Activated CD4-positive, alpha-beta T cell treated with anti-CD3 and anti-CD28 coated beads, Interleukin-2, amount 10 ng/mL, durations not matched to agents 7 days and 5 days (primary cell): ENCODE results near the gene PLPP6. TPM values are rescaled to one million over a fixed set of nuclear protein-coding genes. Genes with fewer than 3 reads are reported as not detected.

ENCODE experiments used
- CTCF ChIA-PET: fragments of 350-600 bp; sonication (Branson Sonifier 250); formaldehyde crosslinking; loops from one replicate; lab custom pipeline; 2021; ENCODE audit warnings: antibody characterized with exemption; lab: Charles Lee
- POLR2A ChIA-PET: fragments of 350-600 bp; sonication (Branson Sonifier 250); formaldehyde crosslinking; loops from one replicate; lab custom pipeline; 2021; ENCODE audit warnings: antibody characterized with exemption; lab: Charles Lee
- DNase-seq: peaks from one replicate; pipeline ENCODE4 v3.0.0-alpha.2; 2020
- H3K27ac Mint-ChIP-seq: one replicate; pipeline ENCODE4 v1.8.0; 2021; ENCODE audit warnings: mild to moderate bottlenecking, moderate library complexity, mixed read lengths
- H3K27me3 Mint-ChIP-seq: one replicate; pipeline ENCODE4 v1.8.0; 2021; ENCODE audit warnings: mixed read lengths
- H3K36me3 Mint-ChIP-seq: one replicate; pipeline ENCODE4 v1.8.0; 2021; ENCODE audit warnings: low read depth, mixed read lengths
- H3K4me1 Mint-ChIP-seq: one replicate; pipeline ENCODE4 v1.8.0; 2021; ENCODE audit warnings: mixed read lengths
- H3K4me3 Mint-ChIP-seq: one replicate; pipeline ENCODE4 v1.8.0; 2021; ENCODE audit warnings: mild to moderate bottlenecking, moderate library complexity, mixed read lengths
- H3K9me3 Mint-ChIP-seq: one replicate; pipeline ENCODE4 v1.8.0; 2021; ENCODE audit warnings: mixed read lengths
- total RNA-seq, 2 experiments: library from RNA; stranded (reverse); gene quantifications; one replicate each; pipeline ENCODE4 v1.2.3, GENCODE V29; 2021

The PLPP6 gene
- total RNA-seq, 2 experiments from 2014 or later: 9.9 to 10.3 TPM

GRCh38 chr9:4706971-4707622 lies 45.0 kb downstream of the PLPP6 start:
- H3K27ac Mint-ChIP-seq: no peak overlapping the region
- H3K4me1 Mint-ChIP-seq: peaks cover 6% of the 10 kb centered on the region
- no peaks in the 10 kb centered on the region for H3K27me3 Mint-ChIP-seq
- H3K4me3 Mint-ChIP-seq: no peak overlapping the region
- ChIA-PET POLR2A (no interaction called here), CTCF (interaction anchor here (0.6 to 0.7 kb wide), 2 partner anchors 48 to 121 kb away, joined by 3 read pairs; no protein-coding TSS in a partner anchor)
- DNase-seq: no peak
- H3K36me3 Mint-ChIP-seq: peaks cover 56% of the 10 kb centered on the region
- no peaks in the 10 kb centered on the region for H3K9me3 Mint-ChIP-seq

- peaks cover 4% of the 10 kb centered on the region for H3K9me3 Mint-ChIP-seq
- DNase-seq: no peak
- H3K4me3 Mint-ChIP-seq: no peak overlapping the region
- POLR2A ChIA-PET: no interaction called here
- H3K27me3 Mint-ChIP-seq: no peaks in the 10 kb centered on the region
- peaks cover 56% of the 10 kb centered on the region for H3K36me3 Mint-ChIP-seq
- no peak overlapping the region for H3K27ac Mint-ChIP-seq
- peaks cover 6% of the 10 kb centered on the region for H3K4me1 Mint-ChIP-seq
- CTCF ChIA-PET: interaction anchor here (1.2 kb wide), 1 partner anchor 18 kb away, joined by 3 read pairs; no protein-coding TSS in a partner anchor
Observed at GRCh38 chr9:4709380-4709779, 47.3 kb downstream of the PLPP6 start.

GRCh38 chr9:4713849-4714248 lies 51.8 kb downstream of the PLPP6 start:
- Mint-ChIP-seq H3K9me3 (peaks cover 4% of the 10 kb centered on the region), H3K4me1 (no peaks in the 10 kb centered on the region), H3K36me3 (peaks cover 61% of the 10 kb centered on the region), H3K27me3 (no peaks in the 10 kb centered on the region), H3K4me3 (no peak overlapping the region), H3K27ac (no peak overlapping the region)
- ChIA-PET CTCF (interaction anchor here (0.6 kb wide), 1 partner anchor 12 kb away, joined by 3 read pairs; no protein-coding TSS in a partner anchor), POLR2A (no interaction called here)
- no peak for DNase-seq

- H3K4me3 Mint-ChIP-seq: no peak overlapping the region
- peaks cover 61% of the 10 kb centered on the region for H3K36me3 Mint-ChIP-seq
- POLR2A ChIA-PET: no interaction called here
- H3K4me1 Mint-ChIP-seq: no peaks in the 10 kb centered on the region
- H3K27me3 Mint-ChIP-seq: no peaks in the 10 kb centered on the region
- no peak for DNase-seq
- CTCF ChIA-PET: interaction anchor here (0.6 kb wide), 1 partner anchor 425 kb away, joined by 4 read pairs; no protein-coding TSS in a partner anchor
- H3K9me3 Mint-ChIP-seq: peaks cover 4% of the 10 kb centered on the region
- H3K27ac Mint-ChIP-seq: no peak overlapping the region
Observed at GRCh38 chr9:4714266-4715016, 52.3 kb downstream of the PLPP6 start.

Other genes with a start within 250 kb of the PLPP6 start
- under 1 TPM in 1 of 2 experiments, not detected in 1; 0.10 TPM for gene SLC1A1, start 171.8 kb upstream of the PLPP6 start, total RNA-seq
- under 1 TPM; 0.40 to 0.42 TPM for gene SPATA6L, start 4.2 kb downstream of the PLPP6 start, total RNA-seq
- 10 to 100 TPM in 1 of 2 experiments, 1 to 10 TPM in 1; 9.2 to 10.7 TPM for gene CDC37L1, start 17.3 kb downstream of the PLPP6 start, total RNA-seq
- 10 to 100 TPM; 34.4 to 38.9 TPM for gene AK3, start 78.9 kb downstream of the PLPP6 start, total RNA-seq
- gene RCL1, start 130.7 kb downstream of the PLPP6 start, total RNA-seq: 10 to 100 TPM; 13.6 to 17.3 TPM